Measurements from ENCODE around the gene IFT43. TPM values are rescaled to one million over a fixed set of nuclear protein-coding genes. Genes with fewer than 3 reads are reported as not detected.

The IFT43 gene
- total and polyA plus RNA-seq, 10 of the 15 experiments (the other 5 are each of a cell fraction or from before 2014, with no cell fraction given) = 8.2 to 24.8 (median 14.0) TPM

DNA sequence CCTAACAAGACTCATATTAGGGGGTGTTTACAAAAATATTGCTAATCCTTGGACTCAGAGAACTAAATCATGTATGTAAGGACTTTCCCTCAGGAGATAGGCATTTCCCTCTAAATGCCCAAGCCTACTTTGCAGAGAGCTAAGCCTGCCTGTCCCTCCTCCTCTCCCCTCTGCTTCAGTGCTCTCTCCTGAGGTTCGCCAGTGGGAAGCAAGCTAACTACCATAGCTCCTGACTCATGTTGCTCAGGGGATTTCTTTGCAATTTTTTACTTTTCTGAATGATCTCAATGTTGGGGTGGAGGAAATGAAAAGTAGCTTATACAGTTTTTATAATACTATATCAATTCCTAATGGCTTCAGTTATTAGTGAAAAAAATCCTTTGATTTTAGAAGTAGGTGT, 29.6 kb downstream of the IFT43 start:
- ChIA-PET CTCF (interaction anchor here (0.7 to 0.8 kb wide), 2 partner anchors 32 to 695 kb away, joined by 3 read pairs; no protein-coding TSS in a partner anchor), POLR2A (no interaction called here), SMC1A (ENCODE audit: uncharacterized antibody, unreplicated experiment) (interaction anchor here (0.6 kb wide), 1 partner anchor 60 kb away, joined by 3 read pairs; no protein-coding TSS in a partner anchor), RAD21 (ENCODE audit: unreplicated experiment) (no interaction called here)
- Histone ChIP-seq H3K9ac (ENCODE audit: control insufficient read depth, insufficient read depth, low read length) (no peak overlapping the region), H3K4me2 (ENCODE audit: control insufficient read depth, insufficient read depth) (no peak overlapping the region), H2AFZ (ENCODE audit: control insufficient read depth, low read depth, low read length) (no peak overlapping the region; the same call in 1 of the 2 replicates), H3K4me1 (ENCODE audit: control insufficient read depth, insufficient read depth, low read length) (peaks cover 9% of the 10 kb centered on the region), H3K9me3 (replicated peaks; ENCODE audit: control insufficient read depth, insufficient read depth, low read length) (no peaks in the 10 kb centered on the region; the same call in none of the 3 replicates), H3K4me3 (no peak overlapping the region), H3K27ac (ENCODE audit: control insufficient read depth, insufficient read depth) (no peak overlapping the region), H4K20me1 (ENCODE audit: control insufficient read depth, insufficient read depth) (no peaks in the 10 kb centered on the region), H3K27me3 (replicated peaks in 1 of 2; ENCODE audit: control insufficient read depth in 2 of 2, insufficient read depth in 2 of 2, low read length in 1 of 2) (no peaks in the 10 kb centered on the region), H3K79me2 (ENCODE audit: control insufficient read depth, insufficient read depth, low read length) (no peaks in the 10 kb centered on the region), H3K36me3 (ENCODE audit: control insufficient read depth in 2 of 2, insufficient read depth in 2 of 2, low read length in 1 of 2) (no peaks in the 10 kb centered on the region; a peak in 1 of 4 replicates)
- no peak for DNase-seq (ENCODE audit: low read depth, low spot score)
- WGBS (ENCODE audit: insufficient coverage, insufficient replicate concordance, low lambda C conversion rate, missing lambda C conversion rate) = 100% methylated on average over 1 of the region's 1 CpG
- intact Hi-C loops (cut with micrococcal nuclease; ENCODE audit: unreplicated experiment) (no loop called here), in situ Hi-C loops (cut with MboI) (no loop called here)
- ATAC-seq = no peak
- TF ChIP-seq ZBED1 (IDR thresholded peaks at IDR 0.05; ENCODE audit: borderline replicate concordance) (no peak), YY1 (IDR thresholded peaks at IDR 0.05; ENCODE audit: low read depth, low read length) (no peak), CBX5 (IDR thresholded peaks at IDR 0.05; ENCODE audit: low read depth) (no peak), CREB1 (IDR thresholded peaks at IDR 0.05; ENCODE audit: low read depth) (no peak), SPI1 (IDR thresholded peaks at IDR 0.05; ENCODE audit: borderline replicate concordance, insufficient read depth, low read depth, low read length) (no peak), ASH2L (IDR thresholded peaks at IDR 0.05; ENCODE audit: borderline replicate concordance, low read depth) (no peak), SIX5 (IDR thresholded peaks at IDR 0.05; ENCODE audit: low read depth, low read length, severe bottlenecking) (no peak), NFYB (IDR thresholded peaks at IDR 0.05; ENCODE audit: insufficient read depth, low read depth, low read length) (no peak), POU2F2 (IDR thresholded peaks at IDR 0.05; ENCODE audit: borderline replicate concordance, low read depth, low read length) (no peak), BHLHE40 (IDR thresholded peaks at IDR 0.05; ENCODE audit: borderline replicate concordance in 1 of 2, low read depth in 2 of 2, low read length in 1 of 2) (no peak), EGR1 (IDR thresholded peaks at IDR 0.05; ENCODE audit: borderline replicate concordance in 1 of 2, low read depth in 2 of 2, low read length in 2 of 2) (no peak), TCF3 (IDR thresholded peaks at IDR 0.05; ENCODE audit: borderline replicate concordance, insufficient read depth, low read depth, low read length) (no peak), TCF12 (IDR thresholded peaks at IDR 0.05; ENCODE audit: low read depth, low read length) (no peak)
- TF ChIP-seq, protein P1, sequence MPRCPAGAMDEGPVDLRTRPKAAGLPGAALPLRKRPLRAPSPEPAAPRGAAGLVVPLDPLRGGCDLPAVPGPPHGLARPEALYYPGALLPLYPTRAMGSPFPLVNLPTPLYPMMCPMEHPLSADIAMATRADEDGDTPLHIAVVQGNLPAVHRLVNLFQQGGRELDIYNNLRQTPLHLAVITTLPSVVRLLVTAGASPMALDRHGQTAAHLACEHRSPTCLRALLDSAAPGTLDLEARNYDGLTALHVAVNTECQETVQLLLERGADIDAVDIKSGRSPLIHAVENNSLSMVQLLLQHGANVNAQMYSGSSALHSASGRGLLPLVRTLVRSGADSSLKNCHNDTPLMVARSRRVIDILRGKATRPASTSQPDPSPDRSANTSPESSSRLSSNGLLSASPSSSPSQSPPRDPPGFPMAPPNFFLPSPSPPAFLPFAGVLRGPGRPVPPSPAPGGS (IDR thresholded peaks at IDR 0.05; ENCODE audit: borderline replicate concordance, insufficient read depth, low read depth, low read length, poor library complexity, severe bottlenecking) = no peak
- TF ChIP-seq, protein P2, sequence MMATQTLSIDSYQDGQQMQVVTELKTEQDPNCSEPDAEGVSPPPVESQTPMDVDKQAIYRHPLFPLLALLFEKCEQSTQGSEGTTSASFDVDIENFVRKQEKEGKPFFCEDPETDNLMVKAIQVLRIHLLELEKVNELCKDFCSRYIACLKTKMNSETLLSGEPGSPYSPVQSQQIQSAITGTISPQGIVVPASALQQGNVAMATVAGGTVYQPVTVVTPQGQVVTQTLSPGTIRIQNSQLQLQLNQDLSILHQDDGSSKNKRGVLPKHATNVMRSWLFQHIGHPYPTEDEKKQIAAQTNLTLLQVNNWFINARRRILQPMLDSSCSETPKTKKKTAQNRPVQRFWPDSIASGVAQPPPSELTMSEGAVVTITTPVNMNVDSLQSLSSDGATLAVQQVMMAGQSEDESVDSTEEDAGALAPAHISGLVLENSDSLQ (IDR thresholded peaks at IDR 0.05) = no peak
- TF ChIP-seq, protein P3, sequence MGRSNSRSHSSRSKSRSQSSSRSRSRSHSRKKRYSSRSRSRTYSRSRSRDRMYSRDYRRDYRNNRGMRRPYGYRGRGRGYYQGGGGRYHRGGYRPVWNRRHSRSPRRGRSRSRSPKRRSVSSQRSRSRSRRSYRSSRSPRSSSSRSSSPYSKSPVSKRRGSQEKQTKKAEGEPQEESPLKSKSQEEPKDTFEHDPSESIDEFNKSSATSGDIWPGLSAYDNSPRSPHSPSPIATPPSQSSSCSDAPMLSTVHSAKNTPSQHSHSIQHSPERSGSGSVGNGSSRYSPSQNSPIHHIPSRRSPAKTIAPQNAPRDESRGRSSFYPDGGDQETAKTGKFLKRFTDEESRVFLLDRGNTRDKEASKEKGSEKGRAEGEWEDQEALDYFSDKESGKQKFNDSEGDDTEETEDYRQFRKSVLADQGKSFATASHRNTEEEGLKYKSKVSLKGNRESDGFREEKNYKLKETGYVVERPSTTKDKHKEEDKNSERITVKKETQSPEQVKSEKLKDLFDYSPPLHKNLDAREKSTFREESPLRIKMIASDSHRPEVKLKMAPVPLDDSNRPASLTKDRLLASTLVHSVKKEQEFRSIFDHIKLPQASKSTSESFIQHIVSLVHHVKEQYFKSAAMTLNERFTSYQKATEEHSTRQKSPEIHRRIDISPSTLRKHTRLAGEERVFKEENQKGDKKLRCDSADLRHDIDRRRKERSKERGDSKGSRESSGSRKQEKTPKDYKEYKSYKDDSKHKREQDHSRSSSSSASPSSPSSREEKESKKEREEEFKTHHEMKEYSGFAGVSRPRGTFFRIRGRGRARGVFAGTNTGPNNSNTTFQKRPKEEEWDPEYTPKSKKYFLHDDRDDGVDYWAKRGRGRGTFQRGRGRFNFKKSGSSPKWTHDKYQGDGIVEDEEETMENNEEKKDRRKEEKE (IDR thresholded peaks at IDR 0.05) = no peak
- no peak for FAIRE-seq
- no TSS peak for BruUV-seq (replicated peaks)
